BLaER1 treated with 17β-estradiol and CSF1 and Interleukin-3, amounts not matched to agents 10 nM and 100 nM (cell line): ENCODE data around the gene CAVIN3.
"Not testable (repeated sequence)": the region's sequence is repeated elsewhere in the genome, so short reads cannot be mapped to it uniquely, and the experiment has no call there.

Experiments used
- H3K27ac ChIP-seq, 11 experiments: shearing (Covaris generic); formaldehyde crosslinking; 2 replicates each; pipeline ENCODE4 v1.8.1; 2022
- H3K27me3 ChIP-seq, 11 experiments: shearing (Covaris generic); formaldehyde crosslinking; 2 replicates each; pipeline ENCODE4 v1.8.1; 2022
- H3K36me3 ChIP-seq, 11 experiments: shearing (Covaris generic); formaldehyde crosslinking; 2 replicates each; pipeline ENCODE4 v1.8.1; 2022
- H3K4me1 ChIP-seq, 10 experiments: shearing (Covaris generic); formaldehyde crosslinking; 2 replicates each; pipeline ENCODE4 v1.8.1; 2022
- H3K4me2 ChIP-seq, 11 experiments: shearing (Covaris generic); formaldehyde crosslinking; 2 replicates each; pipeline ENCODE4 v1.8.1; 2022
- H3K4me3 ChIP-seq, 10 experiments: shearing (Covaris generic); formaldehyde crosslinking; 2 replicates each; pipeline ENCODE4 v1.8.1; 2022
- H3K9ac ChIP-seq, 11 experiments: shearing (Covaris generic); formaldehyde crosslinking; 2 replicates each; pipeline ENCODE4 v1.8.1; 2022
- H3K9me3 ChIP-seq, 11 experiments: shearing (Covaris generic); formaldehyde crosslinking; replicated peaks in 1 of 11; 2 replicates each; pipeline ENCODE4 v1.8.1; 2022
- H4K20me1 ChIP-seq, 11 experiments: shearing (Covaris generic); formaldehyde crosslinking; 2 replicates each; pipeline ENCODE4 v1.8.1; 2022
- Cebpa-rat ChIP-seq, 11 experiments: shearing (Covaris generic); IDR thresholded peaks; 2 replicates each; pipeline ENCODE4 v1.8.1; 2022

CAVIN3 gene

DNA sequence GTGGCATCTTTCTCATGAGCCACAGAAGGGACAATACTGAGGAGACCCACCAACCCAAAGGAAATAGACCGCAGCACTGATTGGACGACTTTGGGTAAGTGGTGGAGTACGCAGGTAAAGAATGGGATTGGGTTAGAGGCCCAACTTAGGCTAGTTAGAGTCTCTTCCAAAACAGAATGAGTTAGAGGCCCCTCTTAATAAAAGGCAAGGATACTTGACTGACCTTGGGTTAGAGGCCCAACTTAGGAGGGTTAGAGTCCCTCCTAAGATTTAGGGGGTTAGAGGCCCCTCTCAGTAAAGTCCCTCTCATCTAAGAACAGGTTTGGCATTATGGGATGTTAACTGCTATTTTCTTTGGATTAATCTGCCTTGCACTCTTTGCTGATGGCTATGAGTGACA lies 36.1 kb downstream of the CAVIN3 start:
- Histone ChIP-seq H3K4me3 (no peak overlapping the region), H3K27ac (no peak overlapping the region), H3K27me3 (no peaks in the 10 kb centered on the region), H3K36me3 (no peaks in the 10 kb centered on the region), H3K9ac (no peak overlapping the region), H4K20me1 (no peaks in the 10 kb centered on the region), H3K9me3 (peaks cover 0 to 8% (median 0%) of the 10 kb centered on the region in 11 experiments; a peak in 5 of 22 replicates), H3K4me2 (no peak overlapping the region), H3K4me1 (peaks cover 0 to 10% (median 5%) of the 10 kb centered on the region in 10 experiments; a peak in 6 of 20 replicates)
- TF ChIP-seq Cebpa-rat (IDR thresholded peaks at IDR 0.05) = no peak

DNA sequence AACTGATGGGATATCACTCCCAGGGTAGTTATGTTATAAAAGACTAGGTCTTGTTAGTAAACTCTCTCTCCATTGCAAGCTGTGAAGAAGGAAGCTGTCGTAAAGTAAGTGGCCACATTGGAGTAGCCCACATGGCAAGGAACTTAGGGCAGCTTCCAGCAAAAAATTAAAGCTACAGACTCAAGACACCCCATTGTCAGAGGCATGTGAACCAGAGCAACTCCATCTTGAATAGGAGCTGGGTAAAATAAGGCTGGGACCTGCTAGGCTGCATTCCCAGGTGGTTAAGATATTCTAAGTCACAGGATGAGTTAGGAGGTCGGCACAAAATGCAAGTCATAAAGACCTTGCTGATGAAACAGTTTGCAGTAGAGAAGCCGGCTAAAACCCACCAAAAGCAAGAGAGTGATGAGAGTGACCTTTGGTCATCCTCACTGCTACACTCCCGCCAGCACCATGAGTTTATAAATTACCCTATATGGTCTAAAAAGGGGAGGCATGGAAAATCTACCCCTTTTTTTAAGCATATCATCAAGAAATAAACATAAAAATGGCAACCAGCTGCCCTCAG lies 36.8 kb downstream of the CAVIN3 start:
- TF ChIP-seq Cebpa-rat (IDR thresholded peaks at IDR 0.05) = no peak
- Histone ChIP-seq H3K4me1 (peaks cover 0 to 7% (median 4%) of the 10 kb centered on the region in 10 experiments; a peak in 6 of 20 replicates), H3K9me3 (peaks cover 0 to 8% (median 0%) of the 10 kb centered on the region in 11 experiments; a peak in 5 of 22 replicates), H3K4me3 (no peak overlapping the region), H3K36me3 (no peaks in the 10 kb centered on the region), H3K9ac (no peak overlapping the region), H3K27ac (no peak overlapping the region), H4K20me1 (no peaks in the 10 kb centered on the region), H3K4me2 (no peak overlapping the region), H3K27me3 (no peaks in the 10 kb centered on the region)

DNA sequence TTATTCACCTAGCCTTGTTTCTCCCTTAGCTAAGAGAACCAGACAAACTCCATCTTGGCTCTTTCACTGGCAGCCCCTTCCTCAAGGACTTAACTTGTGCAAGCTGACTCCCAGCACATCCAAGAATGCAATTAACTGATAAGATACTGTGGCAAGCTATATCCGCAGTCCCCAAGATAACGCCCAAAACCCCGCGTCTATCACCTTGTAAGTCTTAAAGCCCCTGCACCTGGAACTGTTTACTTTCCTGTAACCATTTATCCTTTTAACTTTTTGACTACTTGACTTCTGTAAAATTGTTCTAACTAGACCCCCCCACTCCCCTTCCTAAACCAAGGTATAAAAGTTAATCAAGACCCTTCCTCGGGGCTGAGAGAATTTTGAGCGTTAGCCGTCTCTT lies 39.5 kb downstream of the CAVIN3 start:
- not testable (repeated sequence) for H3K4me3 ChIP-seq, H3K4me1 ChIP-seq, H3K27me3 ChIP-seq, H3K4me2 ChIP-seq, H3K9ac ChIP-seq, H3K27ac ChIP-seq, H4K20me1 ChIP-seq, H3K36me3 ChIP-seq
- H3K9me3 ChIP-seq = peaks cover 0 to 20% (median 7%) of the 10 kb centered on the region in 11 experiments; a peak in 12 of 22 replicates

DNA sequence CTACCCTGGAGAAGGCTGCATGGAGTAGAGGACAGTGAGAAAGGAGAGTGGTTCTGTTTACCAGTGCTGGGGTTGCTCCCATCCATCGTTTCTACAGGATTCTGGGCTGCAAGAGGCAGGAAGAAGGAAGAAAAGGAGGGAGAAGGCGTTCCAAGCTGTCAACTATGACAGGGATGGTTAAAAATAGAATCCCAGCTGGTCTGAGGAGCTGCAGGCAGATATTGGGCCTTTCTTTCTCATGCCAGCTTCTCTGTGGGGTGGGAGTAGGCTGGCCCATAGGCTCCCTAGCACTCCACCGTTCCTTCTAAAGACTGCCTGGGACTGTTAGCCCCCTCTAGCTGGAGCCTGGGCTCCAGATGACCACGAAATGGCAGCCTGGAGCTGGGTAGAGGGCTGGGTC lies 47.1 kb downstream of the CAVIN3 start:
- Histone ChIP-seq H3K36me3 (no peaks in the 10 kb centered on the region), H3K27me3 (no peaks in the 10 kb centered on the region), H3K9ac (no peak overlapping the region), H3K4me3 (no peak overlapping the region), H4K20me1 (no peaks in the 10 kb centered on the region), H3K4me2 (peak overlapping the region in 6 of 11 experiments; percentile 7 to 24 (median 12); a peak in 4 of 22 replicates), H3K4me1 (peaks cover 0 to 6% (median 5%) of the 10 kb centered on the region in 10 experiments; a peak in 8 of 20 replicates), H3K27ac (no peak overlapping the region), H3K9me3 (peaks cover 12 to 28% (median 22%) of the 10 kb centered on the region in 11 experiments; a peak in 19 of 22 replicates)
- no peak for TF ChIP-seq Cebpa-rat (IDR thresholded peaks at IDR 0.05)

DNA sequence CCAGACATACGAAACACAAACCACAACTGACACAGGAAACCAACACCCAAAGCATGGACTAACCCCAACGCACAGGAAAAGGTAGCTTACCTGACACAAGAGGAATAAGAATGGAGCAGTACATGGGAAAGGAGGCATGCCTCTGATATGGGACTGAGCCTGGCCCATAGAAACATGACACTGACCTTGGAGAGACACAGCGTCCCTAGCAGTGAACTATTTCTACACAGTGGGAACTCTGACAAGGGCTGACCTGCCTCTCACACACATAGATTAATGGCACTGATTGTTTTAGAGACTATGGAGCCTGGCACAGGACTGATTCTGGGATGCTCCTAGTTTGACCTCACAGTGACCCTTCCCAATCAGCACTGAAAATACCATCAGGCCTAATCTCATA lies 48.7 kb downstream of the CAVIN3 start:
- H4K20me1 ChIP-seq = no peaks in the 10 kb centered on the region
- TF ChIP-seq Cebpa-rat (IDR thresholded peaks at IDR 0.05) = no peak
- H3K36me3 ChIP-seq = no peaks in the 10 kb centered on the region
- no peaks in the 10 kb centered on the region for H3K27me3 ChIP-seq
- no peak overlapping the region for H3K4me2 ChIP-seq
- H3K4me1 ChIP-seq = peaks cover 0 to 6% (median 5%) of the 10 kb centered on the region in 10 experiments; a peak in 8 of 20 replicates
- H3K9me3 ChIP-seq = peaks cover 10 to 22% (median 16%) of the 10 kb centered on the region in 11 experiments; a peak in 19 of 22 replicates
- H3K4me3 ChIP-seq = no peak overlapping the region
- no peak overlapping the region for H3K27ac ChIP-seq
- no peak overlapping the region for H3K9ac ChIP-seq

DNA sequence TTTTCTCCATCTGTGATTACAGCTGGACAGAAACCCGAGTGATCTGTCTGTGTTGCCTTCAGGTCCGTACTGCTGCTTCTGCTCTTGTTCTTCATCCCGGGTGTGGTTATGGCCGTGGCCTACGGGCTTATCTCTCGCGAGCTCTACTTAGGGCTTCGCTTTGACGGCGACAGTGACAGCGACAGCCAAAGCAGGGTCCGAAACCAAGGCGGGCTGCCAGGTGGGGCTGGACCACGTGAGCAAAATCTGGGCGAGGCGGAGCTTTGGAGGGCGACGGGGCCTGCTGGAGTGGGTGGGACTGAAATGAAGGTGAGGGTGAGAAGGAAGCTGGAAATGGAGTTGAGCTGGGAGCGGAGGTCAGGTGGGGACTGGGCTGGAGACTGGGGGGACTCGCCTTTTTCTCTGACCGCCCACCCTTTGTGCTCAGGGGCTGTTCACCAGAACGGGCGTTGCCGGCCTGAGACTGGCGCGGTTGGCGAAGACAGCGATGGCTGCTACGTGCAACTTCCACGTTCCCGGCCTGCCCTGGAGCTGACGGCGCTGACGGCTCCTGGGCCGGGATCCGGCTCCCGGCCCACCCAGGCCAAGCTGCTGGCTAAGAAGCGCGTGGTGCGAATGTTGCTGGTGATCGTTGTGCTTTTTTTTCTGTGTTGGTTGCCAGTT lies 49.6 kb downstream of the CAVIN3 start:
- TF ChIP-seq Cebpa-rat (IDR thresholded peaks at IDR 0.05) = no peak
- peaks cover 0 to 6% (median 5%) of the 10 kb centered on the region in 10 experiments; a peak in 8 of 20 replicates for H3K4me1 ChIP-seq
- no peak overlapping the region for H3K4me2 ChIP-seq
- no peaks in the 10 kb centered on the region for H3K36me3 ChIP-seq
- H3K9ac ChIP-seq = no peak overlapping the region
- no peak overlapping the region for H3K4me3 ChIP-seq
- peaks cover 8 to 19% (median 13%) of the 10 kb centered on the region in 11 experiments; a peak in 17 of 22 replicates for H3K9me3 ChIP-seq
- H3K27ac ChIP-seq = no peak overlapping the region
- no peaks in the 10 kb centered on the region for H3K27me3 ChIP-seq
- H4K20me1 ChIP-seq = no peaks in the 10 kb centered on the region

DNA sequence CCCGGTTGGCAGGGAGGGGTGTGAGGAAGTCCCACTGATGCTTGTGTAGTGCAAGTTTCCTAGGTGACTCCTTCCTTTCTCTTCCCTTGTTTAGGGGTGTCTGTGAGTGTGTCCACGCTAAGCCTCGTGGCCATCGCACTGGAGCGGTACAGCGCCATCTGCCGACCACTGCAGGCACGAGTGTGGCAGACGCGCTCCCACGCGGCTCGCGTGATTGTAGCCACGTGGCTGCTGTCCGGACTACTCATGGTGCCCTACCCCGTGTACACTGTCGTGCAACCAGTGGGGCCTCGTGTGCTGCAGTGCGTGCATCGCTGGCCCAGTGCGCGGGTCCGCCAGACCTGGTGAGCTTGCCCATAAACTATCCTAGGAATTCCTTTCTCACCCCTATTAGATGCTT lies 50.3 kb downstream of the CAVIN3 start:
- H3K9me3 ChIP-seq = peaks cover 8 to 19% (median 13%) of the 10 kb centered on the region in 11 experiments; a peak in 17 of 22 replicates
- no peaks in the 10 kb centered on the region for H4K20me1 ChIP-seq
- no peak for TF ChIP-seq Cebpa-rat (IDR thresholded peaks at IDR 0.05)
- no peak overlapping the region for H3K9ac ChIP-seq
- H3K4me3 ChIP-seq = no peak overlapping the region
- no peaks in the 10 kb centered on the region for H3K27me3 ChIP-seq
- no peaks in the 10 kb centered on the region for H3K36me3 ChIP-seq
- H3K4me1 ChIP-seq = peaks cover 0 to 6% (median 5%) of the 10 kb centered on the region in 10 experiments; a peak in 8 of 20 replicates
- H3K4me2 ChIP-seq = no peak overlapping the region
- no peak overlapping the region for H3K27ac ChIP-seq
